VCaP (cell line): Measurements from ENCODE around the gene PEX14.

Experiments used
- H3K27ac ChIP-seq: fragments of 450-650 bp; 2 replicates; pipeline ENCODE4 v1.5.1; 2017
- TF ChIP-seq, protein P1 (sequence below): fragments of 450-650 bp; conservative IDR thresholded peaks from 2 replicates; pipeline ENCODE4 v1.5.1; 2017; ENCODE audit warnings: mild to moderate bottlenecking, moderate library complexity

The PEX14 gene

DNA sequence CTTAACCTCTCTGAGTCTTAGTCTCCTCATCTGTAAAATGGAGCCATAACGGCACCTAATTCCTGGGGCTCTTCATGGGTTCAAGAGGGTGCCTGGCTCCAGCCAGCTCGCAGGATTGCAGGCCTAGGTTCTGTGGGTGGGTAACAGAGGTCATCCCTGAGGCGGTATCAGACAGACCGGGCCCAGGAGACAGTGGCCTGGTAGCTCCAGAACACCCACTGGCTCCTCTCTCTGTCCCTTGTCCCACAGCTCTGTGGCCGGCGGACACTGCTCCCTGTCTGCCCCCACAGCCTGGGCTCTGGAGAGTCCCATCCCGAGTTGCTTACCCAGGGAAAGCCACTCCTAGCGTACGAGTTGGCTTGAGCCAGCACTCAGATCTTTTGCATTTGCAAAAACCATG, 150.3 kb downstream of the PEX14 start:
- TF ChIP-seq, protein P1, sequence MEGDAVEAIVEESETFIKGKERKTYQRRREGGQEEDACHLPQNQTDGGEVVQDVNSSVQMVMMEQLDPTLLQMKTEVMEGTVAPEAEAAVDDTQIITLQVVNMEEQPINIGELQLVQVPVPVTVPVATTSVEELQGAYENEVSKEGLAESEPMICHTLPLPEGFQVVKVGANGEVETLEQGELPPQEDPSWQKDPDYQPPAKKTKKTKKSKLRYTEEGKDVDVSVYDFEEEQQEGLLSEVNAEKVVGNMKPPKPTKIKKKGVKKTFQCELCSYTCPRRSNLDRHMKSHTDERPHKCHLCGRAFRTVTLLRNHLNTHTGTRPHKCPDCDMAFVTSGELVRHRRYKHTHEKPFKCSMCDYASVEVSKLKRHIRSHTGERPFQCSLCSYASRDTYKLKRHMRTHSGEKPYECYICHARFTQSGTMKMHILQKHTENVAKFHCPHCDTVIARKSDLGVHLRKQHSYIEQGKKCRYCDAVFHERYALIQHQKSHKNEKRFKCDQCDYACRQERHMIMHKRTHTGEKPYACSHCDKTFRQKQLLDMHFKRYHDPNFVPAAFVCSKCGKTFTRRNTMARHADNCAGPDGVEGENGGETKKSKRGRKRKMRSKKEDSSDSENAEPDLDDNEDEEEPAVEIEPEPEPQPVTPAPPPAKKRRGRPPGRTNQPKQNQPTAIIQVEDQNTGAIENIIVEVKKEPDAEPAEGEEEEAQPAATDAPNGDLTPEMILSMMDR = no peak
- no peak overlapping the region for H3K27ac ChIP-seq

DNA sequence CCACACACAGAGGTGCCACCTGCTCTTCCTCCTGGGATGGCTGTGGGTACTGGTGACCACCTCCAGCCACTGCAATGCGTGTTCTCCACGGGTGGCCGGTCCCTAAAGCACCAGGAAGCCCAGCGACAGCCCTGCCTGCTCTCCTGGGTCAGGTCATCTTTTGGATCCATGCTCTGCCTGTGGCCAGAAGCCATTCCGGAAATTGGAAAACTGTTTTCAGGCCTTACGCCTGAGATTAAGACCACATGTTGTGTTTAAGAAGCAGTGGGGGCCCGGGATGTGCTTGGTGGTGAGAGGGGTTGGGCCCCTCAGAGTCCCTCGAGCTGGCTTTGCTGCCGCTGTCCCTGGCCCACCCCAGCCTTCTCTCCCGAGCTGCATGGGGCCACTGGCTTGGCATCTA, 150.8 kb downstream of the PEX14 start:
- no peak overlapping the region for H3K27ac ChIP-seq
- TF ChIP-seq, protein P1 = no peak

DNA sequence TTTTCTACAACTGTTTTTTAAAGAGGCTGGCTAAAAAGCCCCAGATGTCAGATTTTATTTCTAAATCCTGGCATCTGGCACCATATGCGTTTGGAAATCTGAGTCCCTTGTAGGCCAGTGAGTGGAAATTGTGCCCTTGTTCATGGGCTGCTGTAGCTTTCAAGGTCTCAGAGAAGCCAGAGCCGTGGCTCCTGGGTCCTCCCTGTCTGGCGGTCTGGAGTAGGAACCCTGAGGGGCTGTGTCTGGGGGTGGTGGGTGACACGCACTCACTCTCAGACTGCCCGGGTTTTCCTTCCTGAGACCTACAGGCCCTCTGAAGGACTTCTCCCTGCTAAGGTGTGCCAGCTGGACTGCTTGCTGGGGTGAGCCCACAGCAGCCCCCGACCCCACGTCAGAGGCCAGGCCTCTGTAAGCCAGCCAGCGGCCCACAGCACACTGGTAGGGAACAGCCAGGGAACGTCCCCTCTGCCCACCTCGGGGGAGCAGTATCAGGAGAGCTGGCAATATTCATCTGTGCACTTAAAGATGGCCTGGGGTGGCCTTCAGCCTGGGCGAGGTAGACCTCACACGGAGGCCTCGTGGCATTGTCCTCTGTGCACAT, 151.5 kb downstream of the PEX14 start:
- TF ChIP-seq, protein P1 = no peak
- H3K27ac ChIP-seq = no peak overlapping the region

DNA sequence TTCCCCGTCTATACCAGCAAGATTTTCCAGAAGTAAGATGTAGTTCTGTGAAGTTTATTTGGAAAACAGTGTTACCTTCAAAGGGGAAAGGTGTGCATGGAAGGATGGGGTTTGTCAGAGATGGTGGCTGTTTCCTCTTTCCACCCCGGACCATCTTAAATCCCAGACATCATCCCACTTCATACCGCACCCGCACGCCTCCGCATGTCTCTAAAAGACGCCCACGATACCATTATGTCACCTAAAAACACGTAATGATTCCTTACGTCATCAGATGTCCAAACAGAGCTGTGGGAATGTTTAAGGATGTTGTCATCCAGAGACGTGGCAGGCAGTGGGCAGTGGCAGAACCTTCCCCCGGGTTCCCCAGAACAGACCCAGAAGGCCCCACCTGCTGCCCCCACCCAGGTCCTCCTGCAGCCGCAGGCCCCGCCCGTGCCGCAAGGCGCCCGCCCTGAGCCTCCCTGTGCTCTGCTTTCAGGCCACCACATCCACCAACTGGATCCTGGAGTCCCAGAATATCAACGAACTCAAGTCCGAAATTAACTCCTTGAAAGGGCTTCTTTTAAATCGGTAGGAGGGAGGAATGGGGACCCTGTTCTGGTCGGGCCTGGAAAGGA, 152.2 kb downstream of the PEX14 start:
- TF ChIP-seq, protein P1 = no peak
- peak overlapping the region; percentile 80; the same call in 1 of the 2 replicates for H3K27ac ChIP-seq

DNA sequence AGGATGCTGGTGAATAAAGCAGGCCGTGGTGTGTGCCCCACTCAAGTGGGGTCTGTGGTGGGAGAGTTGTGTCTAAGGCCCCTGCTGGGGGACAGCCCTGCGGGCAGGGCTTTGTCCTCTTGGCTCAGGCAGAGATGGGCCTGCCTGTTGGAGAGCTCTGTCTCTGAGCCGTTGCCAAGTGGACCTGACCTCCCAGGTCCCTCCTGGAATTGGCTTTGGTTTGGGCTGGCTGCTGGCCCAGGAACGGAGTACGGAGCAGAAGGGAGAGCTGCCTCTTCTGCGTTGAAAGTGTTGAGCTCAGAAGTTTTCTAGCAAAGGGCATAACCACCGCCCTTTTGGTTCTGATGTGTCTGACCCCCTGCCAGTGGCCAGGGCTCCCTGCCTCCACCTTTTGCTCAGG, 153.9 kb downstream of the PEX14 start:
- TF ChIP-seq, protein P1 = no peak
- H3K27ac ChIP-seq = peak overlapping the region; percentile 80

DNA sequence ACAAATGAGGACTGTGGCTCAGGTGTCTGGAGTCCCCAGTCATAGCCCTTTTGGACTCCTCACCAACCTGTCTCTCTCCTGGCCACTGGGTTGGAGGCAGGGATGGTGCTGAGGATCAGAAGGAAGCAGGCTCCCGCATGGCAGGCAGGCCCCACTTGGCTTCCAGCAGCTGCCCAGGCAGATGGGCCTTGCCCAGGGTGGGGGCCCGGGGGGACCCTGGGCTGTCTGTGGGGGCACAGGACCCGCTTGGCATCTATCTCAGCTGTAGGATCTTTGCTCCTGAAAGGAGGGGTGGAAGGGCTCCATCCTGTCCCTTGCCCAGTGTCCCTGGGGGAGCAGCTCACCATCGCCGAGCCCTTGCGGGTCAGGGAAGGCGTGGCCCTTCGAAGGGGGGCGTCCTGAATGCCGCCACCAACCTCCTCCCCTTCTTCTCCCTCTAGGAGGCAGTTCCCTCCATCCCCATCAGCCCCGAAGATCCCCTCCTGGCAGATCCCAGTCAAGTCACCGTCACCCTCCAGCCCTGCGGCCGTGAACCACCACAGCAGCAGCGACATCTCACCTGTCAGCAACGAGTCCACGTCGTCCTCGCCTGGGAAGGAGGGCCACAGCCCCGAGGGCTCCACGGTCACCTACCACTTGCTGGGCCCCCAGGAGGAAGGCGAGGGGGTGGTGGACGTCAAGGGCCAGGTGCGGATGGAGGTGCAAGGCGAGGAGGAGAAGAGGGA, 154.5 kb downstream of the PEX14 start:
- H3K27ac ChIP-seq = peak overlapping the region; percentile 80
- TF ChIP-seq, protein P1 = no peak

DNA sequence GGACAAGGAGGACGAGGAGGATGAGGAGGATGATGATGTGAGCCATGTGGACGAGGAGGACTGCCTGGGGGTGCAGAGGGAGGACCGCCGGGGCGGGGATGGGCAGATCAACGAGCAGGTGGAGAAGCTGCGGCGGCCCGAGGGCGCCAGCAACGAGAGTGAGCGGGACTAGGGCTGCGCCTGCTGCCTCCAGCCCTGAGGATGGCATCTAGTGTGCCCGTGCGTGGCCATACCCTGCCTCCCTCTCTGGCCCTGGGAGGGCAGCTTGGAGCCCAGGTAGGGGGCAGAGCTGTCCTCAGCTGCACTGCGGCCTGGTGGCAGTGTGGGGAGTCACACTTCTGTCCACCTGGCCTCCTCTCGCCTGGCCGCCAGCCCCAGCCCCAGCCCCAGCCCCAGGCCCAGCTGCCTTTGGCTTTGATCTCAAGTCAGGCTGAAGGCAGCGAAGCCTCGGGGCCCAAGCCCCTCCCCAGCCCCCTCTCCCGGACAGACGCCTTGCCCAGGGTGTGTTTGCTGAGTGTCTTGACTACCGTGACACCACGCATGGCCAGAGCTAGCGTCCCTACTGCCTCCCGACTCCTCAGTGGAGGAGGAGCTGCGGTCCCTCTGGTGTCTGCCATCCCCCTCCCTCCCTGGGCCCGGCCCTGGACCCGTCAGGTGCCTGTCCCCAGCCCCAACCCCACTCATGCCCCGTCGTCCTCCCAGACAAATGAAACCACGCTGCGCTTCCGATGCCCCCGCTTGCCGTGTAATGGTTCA, 155.2 kb downstream of the PEX14 start:
- H3K27ac ChIP-seq = peak overlapping the region; percentile 99
- TF ChIP-seq, protein P1 = no peak
